SW480 (cell line): ENCODE data around the gene HNRNPC.
"Not testable (repeated sequence)": the region's sequence is repeated elsewhere in the genome, so short reads cannot be mapped to it uniquely, and the experiment has no call there.

ENCODE experiments used
- DNase-seq: peaks from one replicate; pipeline ENCODE4 v3.0.0-alpha.2; 2016; ENCODE audit warnings: low spot score

HNRNPC gene

DNA sequence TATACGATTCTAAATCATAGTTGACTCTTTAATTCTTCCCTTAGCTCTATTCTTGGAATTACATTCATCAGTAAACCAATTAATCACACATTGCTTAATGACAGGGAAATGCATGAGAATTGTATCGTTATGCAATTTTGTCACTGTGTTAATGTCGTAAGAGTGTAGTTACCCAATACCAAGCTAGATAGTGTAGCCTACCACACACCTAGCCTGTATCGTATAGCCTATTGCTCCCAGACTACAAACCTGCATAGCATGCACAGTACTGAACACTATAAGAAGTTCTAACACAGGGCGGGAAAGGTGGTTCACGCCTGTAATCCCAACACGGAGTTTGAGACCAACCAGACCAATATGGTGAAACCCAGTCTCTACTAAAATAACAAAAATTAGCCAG, 24.7 kb downstream of the HNRNPC start:
- DNase-seq, result no peak

DNA sequence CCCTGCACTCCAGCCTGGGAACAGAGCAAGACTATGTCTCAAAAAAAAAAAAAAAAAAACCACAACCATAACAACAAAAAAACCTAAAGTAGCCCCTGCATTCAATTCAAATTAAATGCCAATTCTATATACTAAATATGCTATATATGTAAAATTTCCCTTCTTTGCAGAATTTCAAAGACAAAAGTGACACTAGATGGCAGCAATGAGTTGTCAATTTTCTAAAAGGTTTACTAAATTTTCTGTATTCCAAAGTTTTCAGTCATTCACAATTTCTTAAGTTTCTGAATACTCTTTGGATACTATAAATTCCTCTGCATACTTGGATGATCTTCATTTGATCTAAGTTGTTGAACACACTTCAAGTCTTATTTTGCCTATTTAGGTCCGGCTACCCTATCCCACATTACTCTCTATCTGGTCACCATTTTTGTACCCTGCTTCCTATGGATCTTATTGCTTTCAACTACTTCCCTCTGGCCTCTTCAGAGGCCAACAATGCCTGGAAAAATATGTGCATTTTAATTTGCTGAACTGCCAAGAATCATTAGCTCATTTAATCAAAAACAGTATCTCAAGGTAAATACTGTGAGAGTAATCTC, 27.9 kb downstream of the HNRNPC start:
- no peak for DNase-seq

DNA sequence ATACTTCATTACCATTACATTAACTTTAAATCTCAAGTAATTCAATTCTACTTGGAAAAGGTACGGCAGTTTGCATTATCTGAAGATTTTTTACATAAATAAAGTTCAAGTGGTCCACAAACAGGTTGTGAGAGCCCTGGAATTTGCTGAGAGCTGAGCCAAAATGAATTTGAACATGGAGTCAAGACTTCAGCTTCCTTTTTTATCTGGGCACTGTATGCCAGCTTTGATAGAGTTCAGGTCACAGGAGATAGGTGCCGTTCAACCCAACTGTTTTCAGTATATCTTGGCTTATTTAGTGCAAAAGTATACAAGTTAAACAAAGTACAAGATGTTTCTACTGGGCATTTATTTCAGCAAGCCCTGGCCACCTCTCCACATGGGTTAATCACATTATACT, 28.8 kb downstream of the HNRNPC start:
- DNase-seq, result no peak

DNA sequence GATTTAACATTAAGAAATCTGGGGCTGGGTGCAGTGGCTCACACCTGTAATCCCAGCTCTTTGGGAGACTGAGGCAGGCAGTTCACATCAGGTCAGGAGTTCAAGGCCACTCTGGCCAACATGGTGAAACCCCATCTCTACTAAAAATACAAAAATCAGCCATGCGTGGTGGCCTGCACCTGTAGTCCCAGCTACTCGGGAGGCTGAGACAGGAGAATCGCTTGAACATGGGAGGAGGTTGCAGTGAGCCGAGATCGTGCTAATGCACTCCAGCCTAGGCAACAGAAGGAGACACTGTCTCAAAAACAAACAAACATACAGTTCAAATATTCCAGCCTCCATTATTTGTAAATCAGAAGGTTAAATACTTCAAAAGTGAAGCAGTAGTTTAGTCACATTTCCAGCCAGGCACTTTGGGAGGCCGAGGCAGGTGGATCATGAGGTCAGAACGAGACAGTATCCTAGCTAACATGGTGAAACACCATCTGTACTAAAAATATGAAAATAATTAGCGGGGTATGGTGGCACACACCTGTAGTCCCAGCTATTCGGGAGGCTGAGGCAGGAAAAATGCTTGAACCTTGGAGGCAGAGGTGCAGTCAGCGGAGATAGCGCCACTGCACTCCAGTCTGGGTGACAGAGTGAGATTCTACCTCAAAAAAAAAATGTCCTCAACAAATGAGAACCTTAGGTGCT, 30.3 kb downstream of the HNRNPC start:
- DNase-seq, result no peak

GRCh38 chr14:21236948-21237797, 32.1 kb downstream of the HNRNPC start:
- DNase-seq, result no peak

- DNase-seq, result no peak
These were observed 35.1 kb downstream of the HNRNPC start for GRCh38 chr14:21234112-21234511.

- no peak for DNase-seq
These were observed 35.7 kb downstream of the HNRNPC start for GRCh38 chr14:21233457-21234076.

GRCh38 chr14:21231020-21231652, 38.1 kb downstream of the HNRNPC start:
- DNase-seq, result no peak

DNA sequence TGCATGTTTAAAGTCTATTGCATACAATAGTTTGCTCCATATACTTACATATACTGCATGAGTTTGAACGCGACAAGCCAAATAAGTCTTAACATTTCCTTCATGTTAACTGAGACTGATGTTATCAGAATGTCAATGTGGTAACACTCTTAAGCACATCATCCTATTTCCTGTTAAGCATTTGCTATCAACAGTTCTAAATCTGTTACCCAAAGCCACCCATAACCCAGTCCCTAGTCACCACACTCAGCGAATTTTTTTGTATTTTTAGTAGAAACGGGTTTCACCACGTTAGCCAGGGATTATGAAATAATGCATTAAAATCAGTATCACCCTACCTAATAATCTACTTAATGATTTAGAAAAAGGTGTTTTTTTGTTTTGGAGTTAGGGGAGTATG, 39.4 kb downstream of the HNRNPC start:
- DNase-seq, result no peak

DNA sequence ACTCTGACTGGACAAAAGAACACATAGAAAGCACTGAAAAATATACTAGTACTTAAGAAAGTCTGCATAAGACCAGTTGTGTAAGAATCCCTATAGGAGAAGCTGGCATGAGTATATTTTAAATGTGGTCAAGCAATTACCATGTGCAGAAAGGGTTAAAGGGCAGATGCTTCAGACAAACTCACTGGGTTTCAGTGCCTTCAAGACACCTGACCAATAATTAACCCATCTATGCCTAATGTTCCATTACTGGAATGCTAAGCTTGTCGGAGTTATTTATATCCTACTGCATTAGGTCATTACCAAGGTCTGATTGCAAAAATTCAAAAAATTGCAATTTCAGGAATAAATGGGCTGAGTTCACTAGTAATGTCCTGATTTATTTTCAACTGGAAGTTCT, 41.3 kb downstream of the HNRNPC start:
- no peak for DNase-seq

- DNase-seq, result no peak
These were observed 42.1 kb downstream of the HNRNPC start for GRCh38 chr14:21227150-21227549.

DNA sequence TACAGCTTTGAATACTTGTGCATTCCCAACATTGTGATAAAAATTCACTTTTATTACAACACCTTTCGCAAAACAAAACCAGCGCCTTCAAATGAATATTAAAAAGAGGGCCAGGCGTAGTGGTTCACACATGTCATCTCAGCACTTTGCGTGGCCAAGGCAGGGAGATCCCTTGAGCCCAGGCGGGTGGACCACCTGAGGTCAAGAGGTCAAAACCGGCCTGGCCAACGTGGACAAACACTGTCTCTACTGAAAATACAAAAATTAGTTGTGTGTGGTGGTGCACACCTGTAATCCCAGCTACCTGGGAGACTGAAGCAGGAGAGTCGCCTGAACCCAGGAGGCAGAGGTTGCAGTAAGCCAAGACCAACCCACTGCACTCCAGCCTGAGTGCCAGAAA, 42.8 kb downstream of the HNRNPC start:
- no peak for DNase-seq

DNA sequence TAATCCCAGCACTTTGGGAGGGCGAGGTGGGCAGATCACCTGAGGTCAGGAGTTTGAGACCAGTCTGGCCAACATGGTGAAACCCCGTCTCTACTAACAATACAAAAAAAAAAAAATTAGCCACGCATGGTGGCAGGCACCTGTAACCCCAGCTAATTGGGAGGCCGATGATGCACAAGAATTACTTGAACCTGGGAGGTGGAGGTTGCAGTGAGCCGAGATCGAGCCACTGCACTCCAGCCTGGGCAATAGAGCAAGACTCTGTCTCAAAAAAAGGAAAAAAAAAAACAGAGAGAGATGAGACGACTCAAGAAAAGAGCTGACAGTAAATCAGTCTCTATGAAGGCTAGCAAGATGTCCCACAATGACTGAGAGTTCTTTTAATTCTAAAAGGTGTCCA, 44.1 kb downstream of the HNRNPC start:
- DNase-seq, result not testable (repeated sequence)

- no peak for DNase-seq
These were observed 48.3 kb downstream of the HNRNPC start for GRCh38 chr14:21220874-21221477.

DNA sequence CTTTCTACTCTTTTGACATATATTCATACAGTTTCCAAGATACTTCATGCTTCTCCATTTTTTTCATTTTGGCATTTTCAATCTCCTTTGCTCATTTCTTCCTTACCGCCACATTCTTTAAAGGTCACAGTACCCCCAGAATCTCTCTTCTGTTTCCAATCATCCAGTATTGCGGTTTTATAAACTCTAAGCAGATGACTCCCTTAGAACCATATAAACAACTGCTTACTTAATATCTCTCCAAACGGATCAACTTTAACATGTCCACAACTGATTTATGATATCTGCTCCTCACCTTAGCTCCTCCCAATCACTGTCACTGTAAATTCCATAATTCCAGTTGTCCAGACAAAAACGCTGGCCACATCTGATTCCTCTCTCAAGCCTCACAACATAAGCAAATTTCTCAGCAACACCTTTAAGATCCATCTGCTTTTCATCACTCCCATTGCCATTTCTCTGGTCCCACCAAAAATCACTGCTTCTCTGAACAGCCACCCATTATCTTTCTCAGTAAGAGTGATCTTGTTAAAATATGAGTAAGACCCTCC, 49.6 kb downstream of the HNRNPC start:
- DNase-seq, result no peak

DNA sequence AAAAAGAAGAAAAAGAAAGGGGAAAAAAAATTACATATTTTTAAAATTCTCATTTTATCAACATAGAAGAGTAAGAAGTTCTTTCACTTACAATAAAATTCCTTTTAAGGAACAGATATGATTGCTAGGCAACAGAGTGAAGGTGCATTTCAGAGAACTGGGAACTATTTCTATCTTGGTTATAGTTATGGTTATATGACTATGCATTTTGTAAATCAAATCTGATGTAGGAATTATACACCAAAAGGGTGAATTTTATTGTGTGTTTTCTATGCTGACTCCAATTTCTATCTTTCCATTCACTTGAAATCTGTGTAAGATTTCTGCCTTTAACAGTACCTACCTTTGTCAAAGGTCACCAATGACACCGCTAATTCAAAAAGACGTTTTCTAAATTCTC, 50.1 kb downstream of the HNRNPC start:
- no peak for DNase-seq

DNA sequence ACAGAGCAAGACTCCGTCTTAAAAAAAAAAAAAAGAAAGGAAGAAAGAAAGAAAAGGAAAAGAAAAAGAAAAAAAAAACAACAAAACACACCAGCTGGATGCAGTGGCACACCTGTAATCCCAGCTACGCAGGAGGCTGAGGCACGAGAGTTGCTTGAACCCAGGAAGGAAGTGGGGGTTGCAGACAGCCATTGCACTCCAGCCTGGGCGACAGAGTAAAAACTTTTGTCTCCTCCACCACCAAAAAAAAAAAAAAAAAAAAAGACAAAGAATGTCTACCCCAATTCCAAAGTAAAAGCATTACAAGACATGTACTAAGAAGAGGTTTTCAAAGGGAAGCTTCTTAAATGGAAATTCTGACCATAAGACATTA, 53.4 kb downstream of the HNRNPC start:
- no peak for DNase-seq

DNA sequence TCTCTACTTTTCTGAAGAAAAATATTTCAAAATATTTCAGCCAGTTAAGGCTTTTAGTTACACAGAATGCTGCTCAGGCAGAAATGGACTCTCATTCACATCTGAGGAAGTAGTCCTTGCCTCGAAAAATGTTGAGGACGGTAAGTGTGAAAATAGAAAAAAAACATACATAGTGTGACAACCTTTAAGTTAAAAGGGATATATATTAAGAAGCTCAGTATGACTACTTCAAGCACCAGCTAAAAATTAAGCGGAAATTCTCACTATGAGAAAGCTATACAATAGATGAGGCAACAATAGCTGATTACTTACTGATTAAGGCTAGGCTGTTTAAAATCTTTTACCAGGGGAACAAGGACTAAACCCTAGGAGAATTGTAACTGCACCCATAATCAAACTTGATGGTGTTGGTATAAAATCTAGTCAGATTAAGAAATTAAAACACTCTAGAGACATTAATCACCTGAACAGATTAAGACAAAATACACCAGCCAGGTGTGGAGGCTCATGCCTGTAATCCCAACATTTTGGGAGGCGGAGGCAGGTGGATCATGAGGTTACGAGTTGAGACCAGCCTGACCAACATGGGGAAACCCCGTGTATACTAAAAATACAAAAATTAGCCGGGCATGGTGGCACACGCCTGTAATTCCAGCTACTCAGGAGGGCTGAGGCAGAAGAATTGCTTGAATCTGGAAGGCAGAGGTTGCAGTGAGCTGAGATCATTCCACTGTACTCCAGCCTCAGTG, 53.9 kb downstream of the HNRNPC start:
- no peak for DNase-seq

GRCh38 chr14:21213652-21214051, 55.6 kb downstream of the HNRNPC start:
- no peak for DNase-seq

GRCh38 chr14:21212824-21213223, 56.4 kb downstream of the HNRNPC start:
- DNase-seq, result not testable (repeated sequence)

GRCh38 chr14:21211509-21211908, 57.7 kb downstream of the HNRNPC start:
- no peak for DNase-seq
